Testis (tissue), 2 donors: Measurements from ENCODE around the gene TRMT61A.

Experiments
- POLR2A ChIP-seq: fragments of 450-650 bp; IDR thresholded peaks from one replicate; pipeline ENCODE4 v1.6.1; 2017; ENCODE audit warnings: antibody characterized with exemption, mild to moderate bottlenecking, moderate library complexity
- TF ChIP-seq, protein P1 (sequence below), 3 experiments: fragments of 450-650 bp in 2 of 3; fragments of 200-600 bp in 1 of 3; sonication (generic) in 1 of 3; IDR thresholded peaks; one replicate each; pipeline ENCODE4 v1.5.1; 2016 to 2019; ENCODE audit warnings: antibody characterized with exemption in 3 of 3, mild to moderate bottlenecking in 2 of 3, moderate library complexity in 1 of 3

DNA sequence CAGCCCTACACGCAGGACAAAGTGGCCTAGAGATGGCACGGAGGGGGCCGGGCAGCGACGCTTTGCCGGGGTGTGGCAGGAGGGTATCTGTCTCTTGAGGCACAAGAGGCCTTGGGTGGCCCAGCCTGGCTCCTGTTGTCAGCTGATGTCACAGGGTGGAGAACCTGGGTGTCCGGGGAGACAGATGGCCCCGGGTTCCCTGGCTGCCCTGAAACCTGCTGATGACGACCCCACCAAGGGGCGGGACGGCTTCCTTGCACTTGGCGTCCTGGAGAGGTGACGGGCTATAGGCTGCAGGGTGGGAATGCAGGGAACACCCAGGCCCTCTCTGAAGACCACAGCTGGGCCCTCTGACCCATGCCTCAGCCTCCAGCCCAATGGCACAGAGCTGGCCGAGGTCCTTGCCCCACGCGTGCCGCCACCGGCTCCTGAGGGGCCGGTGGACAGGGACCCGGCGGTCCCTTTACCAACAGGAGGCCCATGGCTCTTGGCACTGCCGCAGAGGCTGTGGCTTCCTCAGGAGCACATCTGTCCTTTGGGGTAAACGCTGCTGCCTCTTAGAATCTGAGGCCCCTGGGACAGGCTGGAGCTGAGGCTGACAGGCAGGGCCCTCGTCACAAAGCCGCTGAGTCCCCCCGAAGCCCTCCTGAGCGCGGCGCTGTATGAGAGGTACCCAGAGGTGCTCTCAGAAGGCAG lies 16.4 kb downstream of the TRMT61A start:
- TF ChIP-seq, protein P1, sequence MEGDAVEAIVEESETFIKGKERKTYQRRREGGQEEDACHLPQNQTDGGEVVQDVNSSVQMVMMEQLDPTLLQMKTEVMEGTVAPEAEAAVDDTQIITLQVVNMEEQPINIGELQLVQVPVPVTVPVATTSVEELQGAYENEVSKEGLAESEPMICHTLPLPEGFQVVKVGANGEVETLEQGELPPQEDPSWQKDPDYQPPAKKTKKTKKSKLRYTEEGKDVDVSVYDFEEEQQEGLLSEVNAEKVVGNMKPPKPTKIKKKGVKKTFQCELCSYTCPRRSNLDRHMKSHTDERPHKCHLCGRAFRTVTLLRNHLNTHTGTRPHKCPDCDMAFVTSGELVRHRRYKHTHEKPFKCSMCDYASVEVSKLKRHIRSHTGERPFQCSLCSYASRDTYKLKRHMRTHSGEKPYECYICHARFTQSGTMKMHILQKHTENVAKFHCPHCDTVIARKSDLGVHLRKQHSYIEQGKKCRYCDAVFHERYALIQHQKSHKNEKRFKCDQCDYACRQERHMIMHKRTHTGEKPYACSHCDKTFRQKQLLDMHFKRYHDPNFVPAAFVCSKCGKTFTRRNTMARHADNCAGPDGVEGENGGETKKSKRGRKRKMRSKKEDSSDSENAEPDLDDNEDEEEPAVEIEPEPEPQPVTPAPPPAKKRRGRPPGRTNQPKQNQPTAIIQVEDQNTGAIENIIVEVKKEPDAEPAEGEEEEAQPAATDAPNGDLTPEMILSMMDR (IDR thresholded peaks at IDR 0.05) = no peak
- no peak for TF ChIP-seq POLR2A
